ENCODE data around the gene CCDC110. TPM values are rescaled to one million over a fixed set of nuclear protein-coding genes. Genes with fewer than 3 reads are reported as not detected.
A peak's percentile ranks its signal among the peaks of the same experiment; 100 is the strongest.

Gene CCDC110
- polyA plus RNA-seq, 2 of the 4 experiments (the other 2 are of a cell fraction), result 0.06 TPM; not detected in 1

DNA sequence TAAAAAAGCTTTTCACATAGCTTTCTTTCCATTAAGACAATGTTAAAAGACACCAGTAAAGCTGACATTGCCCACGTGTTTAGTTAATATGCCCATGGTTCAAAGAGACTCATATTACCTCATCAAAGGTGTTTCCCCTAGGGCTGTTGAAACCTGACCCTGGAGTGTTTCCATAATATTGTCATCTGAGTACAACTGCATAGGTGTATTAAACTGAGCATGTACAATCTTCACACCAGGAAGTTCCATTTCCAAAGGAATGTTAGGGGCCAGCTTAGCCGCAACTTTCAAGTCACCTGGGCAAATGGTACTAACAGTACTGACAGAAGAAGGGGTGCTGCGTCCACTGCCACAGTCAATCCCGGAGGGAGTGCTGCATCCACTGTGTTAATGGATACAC is 36.6 kb upstream of the CCDC110 start:
- ChIA-PET POLR2A (no interaction called here), CTCF (no interaction called here)
- Histone ChIP-seq H3K4me1 (no peaks in the 10 kb centered on the region), H3K4me2 (no peak overlapping the region), H3K9me3 (no peaks in the 10 kb centered on the region), H3K4me3 (no peak overlapping the region), H3K27ac (no peak overlapping the region)
- FAIRE-seq (no peak), ATAC-seq (no peak), DNase-seq (ENCODE audit: low read depth in 1 of 2, low spot score in 1 of 2) (no peak)
- WGBS (ENCODE audit: missing lambda C conversion rate), result 70% methylated on average over 4 of the region's 4 CpGs
- no peak for TF ChIP-seq RNF2 (IDR thresholded peaks at IDR 0.05; ENCODE audit: borderline replicate concordance, low read depth)
- no peak for TF ChIP-seq CBX2 (IDR thresholded peaks at IDR 0.05; ENCODE audit: borderline replicate concordance, low read depth)

DNA sequence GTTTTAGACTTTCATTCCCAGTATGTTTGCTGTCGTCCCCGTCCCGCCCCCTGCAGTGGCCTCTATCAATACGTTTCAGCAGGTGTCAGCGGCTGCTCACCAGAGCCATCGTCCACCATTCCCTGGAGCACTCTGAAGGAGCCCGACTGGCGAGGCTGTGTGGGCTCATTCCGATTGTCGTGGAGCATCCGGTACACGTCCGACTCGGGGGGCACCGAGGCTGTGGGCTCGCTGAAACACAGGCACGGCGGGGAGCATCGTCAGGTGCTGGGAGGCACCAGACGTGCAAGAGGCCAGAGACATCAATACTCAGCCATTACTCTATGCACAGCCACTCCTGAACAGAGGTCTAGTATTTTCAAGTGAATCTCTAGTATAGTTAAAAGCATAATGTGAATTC is 34.9 kb upstream of the CCDC110 start:
- Histone ChIP-seq H3K27ac (no peak overlapping the region), H3K4me1 (no peaks in the 10 kb centered on the region), H3K4me3 (no peak overlapping the region), H3K4me2 (no peak overlapping the region), H3K9me3 (no peaks in the 10 kb centered on the region)
- WGBS (ENCODE audit: missing lambda C conversion rate), result 74% methylated on average over 18 of the region's 20 CpGs
- ChIA-PET POLR2A (no interaction called here), CTCF (no interaction called here)
- no peak for DNase-seq (ENCODE audit: low read depth in 1 of 2, low spot score in 1 of 2)
- no peak for TF ChIP-seq NFE2L2 (conservative IDR thresholded peaks at IDR 0.05; ENCODE audit: low read length)
- TF ChIP-seq MAZ (IDR thresholded peaks at IDR 0.05; ENCODE audit: borderline replicate concordance, low read depth, low read length), result no peak
- no peak for TF ChIP-seq EP300 (IDR thresholded peaks at IDR 0.05)
- no peak for TF ChIP-seq RFX5 (IDR thresholded peaks at IDR 0.05)
- TF ChIP-seq, protein P1, sequence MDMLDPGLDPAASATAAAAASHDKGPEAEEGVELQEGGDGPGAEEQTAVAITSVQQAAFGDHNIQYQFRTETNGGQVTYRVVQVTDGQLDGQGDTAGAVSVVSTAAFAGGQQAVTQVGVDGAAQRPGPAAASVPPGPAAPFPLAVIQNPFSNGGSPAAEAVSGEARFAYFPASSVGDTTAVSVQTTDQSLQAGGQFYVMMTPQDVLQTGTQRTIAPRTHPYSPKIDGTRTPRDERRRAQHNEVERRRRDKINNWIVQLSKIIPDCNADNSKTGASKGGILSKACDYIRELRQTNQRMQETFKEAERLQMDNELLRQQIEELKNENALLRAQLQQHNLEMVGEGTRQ (IDR thresholded peaks at IDR 0.05), result no peak
- TF ChIP-seq KDM1A (IDR thresholded peaks at IDR 0.05; ENCODE audit: low read depth), result no peak
- no peak for TF ChIP-seq TP53 (CRISPR knock-in tag; IDR thresholded peaks at IDR 0.05)
- no peak for TF ChIP-seq ZNF302 (CRISPR knock-in tag; IDR thresholded peaks at IDR 0.05)
- TF ChIP-seq, protein P2, sequence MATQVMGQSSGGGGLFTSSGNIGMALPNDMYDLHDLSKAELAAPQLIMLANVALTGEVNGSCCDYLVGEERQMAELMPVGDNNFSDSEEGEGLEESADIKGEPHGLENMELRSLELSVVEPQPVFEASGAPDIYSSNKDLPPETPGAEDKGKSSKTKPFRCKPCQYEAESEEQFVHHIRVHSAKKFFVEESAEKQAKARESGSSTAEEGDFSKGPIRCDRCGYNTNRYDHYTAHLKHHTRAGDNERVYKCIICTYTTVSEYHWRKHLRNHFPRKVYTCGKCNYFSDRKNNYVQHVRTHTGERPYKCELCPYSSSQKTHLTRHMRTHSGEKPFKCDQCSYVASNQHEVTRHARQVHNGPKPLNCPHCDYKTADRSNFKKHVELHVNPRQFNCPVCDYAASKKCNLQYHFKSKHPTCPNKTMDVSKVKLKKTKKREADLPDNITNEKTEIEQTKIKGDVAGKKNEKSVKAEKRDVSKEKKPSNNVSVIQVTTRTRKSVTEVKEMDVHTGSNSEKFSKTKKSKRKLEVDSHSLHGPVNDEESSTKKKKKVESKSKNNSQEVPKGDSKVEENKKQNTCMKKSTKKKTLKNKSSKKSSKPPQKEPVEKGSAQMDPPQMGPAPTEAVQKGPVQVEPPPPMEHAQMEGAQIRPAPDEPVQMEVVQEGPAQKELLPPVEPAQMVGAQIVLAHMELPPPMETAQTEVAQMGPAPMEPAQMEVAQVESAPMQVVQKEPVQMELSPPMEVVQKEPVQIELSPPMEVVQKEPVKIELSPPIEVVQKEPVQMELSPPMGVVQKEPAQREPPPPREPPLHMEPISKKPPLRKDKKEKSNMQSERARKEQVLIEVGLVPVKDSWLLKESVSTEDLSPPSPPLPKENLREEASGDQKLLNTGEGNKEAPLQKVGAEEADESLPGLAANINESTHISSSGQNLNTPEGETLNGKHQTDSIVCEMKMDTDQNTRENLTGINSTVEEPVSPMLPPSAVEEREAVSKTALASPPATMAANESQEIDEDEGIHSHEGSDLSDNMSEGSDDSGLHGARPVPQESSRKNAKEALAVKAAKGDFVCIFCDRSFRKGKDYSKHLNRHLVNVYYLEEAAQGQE (IDR thresholded peaks at IDR 0.05), result no peak
- no peak for FAIRE-seq
- no peak for ATAC-seq

DNA sequence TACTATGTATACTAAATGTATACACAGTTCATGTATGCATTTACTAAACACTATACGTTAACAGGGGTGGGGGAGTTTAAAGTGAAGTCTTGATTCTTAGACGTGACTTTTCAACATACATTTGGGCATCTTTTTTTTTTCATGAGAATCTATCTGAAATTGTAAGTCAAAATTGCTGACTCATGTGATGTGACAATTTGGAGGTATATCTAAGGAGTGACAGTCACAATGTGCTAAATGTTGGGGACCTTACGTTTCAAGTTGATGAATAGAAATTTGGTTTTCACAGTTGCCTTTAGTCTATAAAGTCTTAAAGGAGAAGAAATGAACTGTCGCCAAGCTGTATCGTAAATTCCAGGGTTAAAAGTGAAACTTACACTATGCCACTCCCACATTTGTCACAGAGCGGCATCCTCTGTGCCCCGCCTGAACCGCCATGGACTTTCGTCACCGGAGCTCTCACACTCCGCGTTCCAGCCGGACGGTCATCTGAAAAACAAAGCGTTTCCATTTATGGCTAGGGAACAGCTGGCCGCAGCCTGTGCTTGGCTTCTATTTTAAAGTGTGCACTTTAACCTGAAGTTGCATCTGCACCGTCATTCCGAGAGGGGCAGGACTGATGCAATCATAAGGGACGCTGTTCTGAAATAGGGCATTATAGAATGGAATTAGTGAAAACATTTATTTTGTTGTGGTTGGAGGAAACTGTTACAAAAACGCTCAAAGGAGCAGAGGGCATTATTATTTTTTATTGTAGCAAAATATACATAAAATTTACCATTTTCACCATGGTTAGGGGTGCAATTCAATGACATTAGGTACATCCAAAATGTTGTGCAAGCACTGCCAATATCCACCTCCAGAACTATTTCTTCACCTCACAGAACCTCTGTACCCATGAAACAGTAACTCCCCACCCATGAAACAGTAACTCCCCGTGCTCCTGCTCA is 32.8 kb upstream of the CCDC110 start:
- H3K27ac ChIP-seq, result no peak overlapping the region
- POLR2A ChIA-PET, result no interaction called here
- FAIRE-seq, result no peak
- no peak overlapping the region for H3K4me2 ChIP-seq
- ATAC-seq, result no peak
- H3K4me1 ChIP-seq, result no peaks in the 10 kb centered on the region
- WGBS (ENCODE audit: missing lambda C conversion rate), result 77% methylated on average over 21 of the region's 21 CpGs
- CTCF ChIA-PET, result no interaction called here
- H3K4me3 ChIP-seq, result no peak overlapping the region
- H3K9me3 ChIP-seq, result 0 out of 3 replicates have a peak, but pooled peaks cover 3% of the 10 kb centered on the region
- TF ChIP-seq BHLHE40 (IDR thresholded peaks at IDR 0.05; ENCODE audit: low read depth, low read length) (no peak), SMC3 (IDR thresholded peaks at IDR 0.05) (no peak), NFE2L2 (conservative IDR thresholded peaks at IDR 0.05; ENCODE audit: low read length) (peak; percentile 56), FOSB (CRISPR knock-in tag; IDR thresholded peaks at IDR 0.05) (no peak), RARB (CRISPR knock-in tag; IDR thresholded peaks at IDR 0.05) (no peak), KDM1A (IDR thresholded peaks at IDR 0.05; ENCODE audit: low read depth) (no peak), TFCP2L1 (CRISPR knock-in tag; IDR thresholded peaks at IDR 0.05) (no peak), MAFK (IDR thresholded peaks at IDR 0.05; ENCODE audit: partially characterized antibody) (peak; percentile 95), SREBF2 (IDR thresholded peaks at IDR 0.05) (no peak), ZC3H11A (IDR thresholded peaks at IDR 0.05) (no peak), NPAS2 (CRISPR knock-in tag; IDR thresholded peaks at IDR 0.05; ENCODE audit: borderline replicate concordance) (no peak), JUNB (IDR thresholded peaks at IDR 0.05) (no peak)
- no peak for DNase-seq (ENCODE audit: low read depth in 1 of 2, low spot score in 1 of 2)
